GM18909 (cell line): Measurements from ENCODE around the gene C10orf143.
A peak's percentile ranks its signal among the peaks of the same experiment; 100 is the strongest.
"Not testable (repeated sequence)": the region's sequence is repeated elsewhere in the genome, so short reads cannot be mapped to it uniquely, and the experiment has no call there.

Experiments
- ATAC-seq: cut with Tn5 transposase; IDR thresholded peaks from one replicate; pipeline ENCODE4 v1.9.1; 2021; ENCODE audit warnings: mild to moderate bottlenecking; ENCODE audit not compliant: unreplicated experiment, poor library complexity

C10orf143 gene

GRCh38 chr10:130110246-130111112 lies at the start of gene C10orf143:
Gene C10orf143, minus strand, starts transcription at chr10:130110830. Its CDS starts 58 bp downstream, at chr10:130110772.
- ATAC-seq: peak; percentile 83

GRCh38 chr10:130159192-130159794 lies 48.7 kb upstream of the C10orf143 start:
- ATAC-seq: no peak

- ATAC-seq: no peak
These were observed 35.4 kb upstream of the C10orf143 start for GRCh38 chr10:130146042-130146441.

GRCh38 chr10:130141878-130142277 lies 31.2 kb upstream of the C10orf143 start:
- ATAC-seq: peak; percentile 88

DNA sequence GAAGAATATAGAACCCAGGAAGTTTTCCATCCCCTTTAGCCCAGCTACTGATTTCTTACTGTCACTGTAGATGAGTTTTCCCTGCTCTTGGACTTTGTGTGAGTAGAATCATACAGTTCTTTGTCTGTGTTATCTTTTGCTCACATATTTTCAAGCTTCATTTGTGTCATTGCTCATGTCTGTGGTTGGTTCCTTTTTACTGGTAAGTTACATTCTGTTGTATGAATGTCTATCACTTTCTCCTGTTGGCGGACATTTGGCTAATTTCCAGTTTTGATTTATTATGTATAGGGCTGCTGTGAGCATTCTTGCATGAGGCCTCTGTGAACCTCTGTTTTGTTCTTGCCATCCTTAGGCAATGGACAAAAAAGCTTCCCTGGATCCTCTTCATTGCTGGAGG lies 30.8 kb upstream of the C10orf143 start:
- ATAC-seq: peak; percentile 35

DNA sequence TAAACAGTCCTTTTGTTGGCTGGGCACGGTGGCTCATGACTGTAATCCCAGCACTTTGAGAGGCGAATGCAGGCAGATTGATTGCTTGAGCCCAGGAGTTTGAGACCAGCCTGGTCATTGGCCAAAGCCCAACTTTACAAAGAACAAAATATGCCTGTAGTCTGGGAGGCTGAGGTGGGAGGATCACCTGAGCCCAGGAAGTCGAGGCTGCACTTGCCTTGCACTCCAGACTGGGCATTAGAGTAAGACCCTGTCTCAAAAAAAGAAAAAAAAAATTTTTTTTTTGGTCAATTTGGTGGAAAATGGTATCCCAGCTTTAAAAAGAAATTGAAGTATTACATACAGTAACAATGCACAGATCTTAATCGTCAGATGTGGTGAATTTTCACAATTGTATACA lies 30.4 kb upstream of the C10orf143 start:
- no peak for ATAC-seq

GRCh38 chr10:130140425-130140824 lies 29.8 kb upstream of the C10orf143 start:
- no peak for ATAC-seq

GRCh38 chr10:130138479-130138866 lies 27.8 kb upstream of the C10orf143 start:
- no peak for ATAC-seq

GRCh38 chr10:130137659-130138478 lies 27.2 kb upstream of the C10orf143 start:
- no peak for ATAC-seq

GRCh38 chr10:130137090-130137448 lies 26.4 kb upstream of the C10orf143 start:
- ATAC-seq: no peak

DNA sequence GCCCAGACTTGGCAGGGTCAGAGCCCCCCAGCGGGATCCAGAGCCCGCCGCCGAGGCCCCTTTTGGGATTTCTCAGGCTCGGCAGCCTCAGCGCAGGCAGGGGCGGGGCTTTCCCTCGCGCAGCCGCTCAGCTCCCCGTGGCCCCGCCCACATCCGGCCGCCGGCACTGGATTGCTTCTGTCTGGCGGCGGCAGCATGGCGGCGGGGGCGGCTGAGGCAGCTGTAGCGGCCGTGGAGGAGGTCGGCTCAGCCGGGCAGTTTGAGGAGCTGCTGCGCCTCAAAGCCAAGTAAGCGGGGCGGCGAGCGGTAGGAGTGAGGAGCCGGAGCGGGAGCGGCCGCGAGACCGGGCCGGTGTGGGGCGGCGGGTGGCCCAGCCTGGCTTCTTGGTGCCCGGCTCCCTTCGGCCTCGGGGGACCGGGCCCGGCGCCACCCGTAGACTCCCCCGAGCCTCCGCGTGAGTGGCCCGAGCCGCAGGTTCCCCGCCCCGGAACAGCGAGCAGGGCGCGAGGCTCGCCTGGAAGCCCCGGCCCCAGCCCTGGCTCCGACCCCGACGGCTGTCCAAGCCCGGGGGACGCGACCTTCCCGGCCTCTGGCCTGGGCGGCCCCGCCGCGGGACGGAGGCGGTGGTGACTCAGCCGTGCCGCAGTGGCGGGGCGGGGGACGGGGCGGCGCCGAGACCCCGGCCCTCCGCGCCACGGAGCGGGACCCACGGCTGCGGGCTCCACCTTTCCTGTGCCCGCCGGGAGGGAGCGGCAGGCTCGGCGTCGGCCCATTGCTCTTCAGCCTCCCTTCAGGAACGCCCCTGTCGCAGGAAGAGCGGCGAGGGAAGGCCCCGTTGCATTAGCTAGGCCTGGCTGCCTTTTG lies 25.8 kb upstream of the C10orf143 start, which contains the start of gene GLRX3:
Gene GLRX3, plus strand, starts transcription at position 166 of the 864 bp plus-strand sequence. Its CDS starts 30 bp downstream, at position 196.
- peak; percentile 86 for ATAC-seq

- ATAC-seq: no peak
These were observed 25.1 kb upstream of the C10orf143 start for GRCh38 chr10:130135676-130136225.

- no peak for ATAC-seq
These were observed 18.3 kb upstream of the C10orf143 start for GRCh38 chr10:130128922-130129321.

GRCh38 chr10:130128062-130128781 lies 17.6 kb upstream of the C10orf143 start:
- no peak for ATAC-seq

- ATAC-seq: peak; percentile 97
These were observed 16.9 kb upstream of the C10orf143 start for GRCh38 chr10:130127364-130128061.

- ATAC-seq: no peak
These were observed 11.0 kb upstream of the C10orf143 start for GRCh38 chr10:130121486-130122079.

GRCh38 chr10:130117535-130117934 lies 6.9 kb upstream of the C10orf143 start:
- ATAC-seq: not testable (repeated sequence)

DNA sequence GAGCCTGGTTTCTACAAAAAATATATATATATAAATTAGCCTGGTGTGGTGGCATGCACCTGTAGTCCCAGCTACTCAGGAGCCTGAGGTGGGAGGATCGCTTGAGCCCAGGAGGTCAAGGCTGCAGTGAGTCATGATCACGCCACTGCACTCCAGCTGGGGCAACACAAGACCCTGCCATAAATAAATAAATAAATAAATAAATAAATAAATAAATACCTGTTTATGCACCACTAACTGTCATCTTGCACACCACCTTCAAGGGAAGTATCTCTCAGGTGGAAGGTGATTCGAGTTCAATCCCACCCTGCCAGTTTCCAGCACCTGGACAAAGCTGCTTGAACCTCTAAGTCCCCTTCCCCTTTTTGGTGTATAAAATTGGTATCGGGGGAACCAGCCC lies 6.3 kb upstream of the C10orf143 start:
- not testable (repeated sequence) for ATAC-seq
